ENCODE data around the gene METRNL.
"Not testable (repeated sequence)": the region's sequence is repeated elsewhere in the genome, so short reads cannot be mapped to it uniquely, and the experiment has no call there.

METRNL gene

GRCh38 chr17:83109793-83110645, 30.6 kb downstream of the METRNL start:
- no peak for DNase-seq

GRCh38 chr17:83110735-83111134, 31.3 kb downstream of the METRNL start:
- no peak for DNase-seq

DNA sequence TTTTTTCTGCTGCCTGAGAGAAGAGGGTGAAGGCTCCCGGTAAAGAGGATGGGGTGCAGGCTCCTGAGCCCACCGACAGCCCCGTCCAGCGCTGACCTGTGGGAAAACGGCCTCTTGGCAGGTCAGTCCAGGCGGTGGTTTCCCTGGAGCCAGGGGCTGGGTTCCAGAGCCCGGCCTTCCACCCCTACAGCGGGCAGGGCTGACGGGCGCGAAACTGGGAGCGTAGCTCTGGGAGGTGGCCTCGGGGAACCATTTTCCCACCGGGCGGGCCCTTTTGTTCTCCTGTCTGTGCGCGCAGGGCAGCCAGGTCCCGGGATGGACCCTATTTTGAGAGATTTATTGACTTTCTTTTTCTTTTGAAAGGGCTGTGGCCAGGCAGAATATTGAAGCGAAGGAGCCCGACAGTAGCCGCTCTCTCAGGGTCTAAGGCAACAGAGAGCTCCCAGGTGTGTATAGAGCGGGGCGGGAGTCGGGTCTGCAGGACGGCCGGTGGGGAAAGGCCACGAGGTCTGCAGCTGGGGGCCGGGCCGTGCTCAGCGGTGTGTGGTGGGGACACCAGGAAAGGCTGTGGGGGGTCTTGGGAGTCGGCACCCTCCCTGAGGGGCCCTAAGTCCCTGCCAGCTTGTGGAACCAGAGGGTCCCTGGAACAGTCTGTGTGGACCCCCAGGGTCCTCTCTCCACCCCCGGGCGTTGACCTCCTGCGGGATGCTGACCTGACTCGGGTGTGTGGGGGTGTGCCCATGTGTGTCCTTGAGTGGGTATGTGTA, 32.3 kb downstream of the METRNL start:
- no peak for DNase-seq

- DNase-seq: no peak
These were observed 34.0 kb downstream of the METRNL start for GRCh38 chr17:83113381-83113780.

- no peak for DNase-seq
These were observed 34.4 kb downstream of the METRNL start for GRCh38 chr17:83113792-83114191.

DNA sequence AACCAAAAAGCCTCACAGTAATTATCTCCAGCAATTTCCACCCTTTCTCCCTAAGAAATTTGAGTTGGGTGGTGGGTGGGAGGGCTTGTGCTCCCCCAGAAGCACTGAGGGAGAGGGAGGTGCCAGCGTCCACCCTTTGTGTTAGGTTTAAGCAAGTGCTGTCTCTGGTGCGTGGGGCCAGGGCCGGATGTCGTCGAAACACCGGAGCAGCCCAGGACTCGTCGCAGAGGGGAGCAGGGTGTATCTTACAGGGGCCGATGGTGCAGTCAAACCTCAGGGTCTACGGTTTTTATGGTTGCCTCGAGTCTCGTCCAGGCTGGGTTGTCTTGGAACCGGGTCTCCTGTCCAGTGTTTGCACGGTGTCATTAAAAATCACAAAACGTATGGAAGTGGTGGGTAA, 35.3 kb downstream of the METRNL start:
- no peak for DNase-seq

- no peak for DNase-seq
These were observed 35.8 kb downstream of the METRNL start for GRCh38 chr17:83115202-83115651.

DNA sequence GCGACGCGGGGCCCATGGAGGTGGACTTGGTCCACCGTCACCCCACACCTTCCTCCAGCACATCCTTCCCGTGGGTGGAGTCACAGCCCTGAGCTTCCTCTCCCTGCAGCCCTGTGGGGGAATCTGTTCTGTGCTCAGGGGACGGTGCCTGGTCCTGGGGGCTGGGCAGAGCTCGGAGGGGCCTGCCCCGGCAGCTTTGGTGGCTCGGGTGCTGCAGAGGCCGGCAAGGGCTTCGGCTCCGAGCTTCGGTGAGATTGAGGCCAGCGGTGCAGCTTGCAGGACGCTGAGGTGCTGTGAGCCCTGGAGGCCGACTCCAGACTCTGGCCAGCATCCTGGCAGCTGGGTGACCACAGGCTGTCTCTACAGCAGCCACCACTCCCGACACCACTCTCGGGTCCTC, 36.4 kb downstream of the METRNL start:
- no peak for DNase-seq

DNA sequence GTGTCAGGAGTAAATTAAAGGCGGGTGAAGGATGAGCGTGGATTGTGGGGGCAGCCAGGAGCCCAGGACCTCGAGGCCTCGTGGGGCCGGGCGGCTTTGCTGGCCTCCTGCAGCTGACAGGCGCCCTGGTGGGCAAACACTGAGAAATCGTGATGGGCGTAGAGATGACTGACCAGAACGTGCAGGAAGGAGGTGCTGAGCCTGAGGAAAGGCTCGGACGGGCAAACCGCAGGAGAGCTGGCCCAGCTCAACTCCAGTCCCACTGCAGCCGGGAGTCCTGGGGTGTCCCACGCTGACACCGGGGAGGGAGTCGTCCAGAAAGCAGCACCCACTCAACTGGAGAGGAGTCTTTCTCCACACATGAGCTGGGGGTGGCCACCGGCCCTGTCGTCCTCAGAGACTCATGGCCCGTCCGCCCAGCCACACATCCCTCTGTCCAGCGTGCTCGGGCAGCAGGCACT, 36.9 kb downstream of the METRNL start:
- no peak for DNase-seq

- DNase-seq: no peak
These were observed 37.6 kb downstream of the METRNL start for GRCh38 chr17:83116783-83117555.

DNA sequence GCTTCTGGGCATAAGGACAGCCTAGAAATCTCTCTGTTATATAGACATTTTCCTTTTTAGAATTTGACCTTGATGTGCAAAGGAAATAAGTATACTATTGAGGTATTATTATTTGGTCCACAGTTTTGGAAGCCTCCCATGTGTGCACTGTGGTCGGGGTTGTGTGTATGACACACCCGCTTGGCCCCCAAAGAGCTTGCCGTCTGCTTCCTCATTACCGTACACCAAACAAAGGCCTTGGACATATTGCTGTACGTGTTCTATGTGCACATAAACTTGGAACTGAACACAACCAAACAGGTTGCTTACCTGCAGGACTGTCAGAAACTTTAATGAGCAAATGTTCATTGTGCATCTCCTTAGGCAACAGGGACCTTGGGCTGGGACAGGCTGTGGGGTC, 38.2 kb downstream of the METRNL start:
- no peak for DNase-seq

DNA sequence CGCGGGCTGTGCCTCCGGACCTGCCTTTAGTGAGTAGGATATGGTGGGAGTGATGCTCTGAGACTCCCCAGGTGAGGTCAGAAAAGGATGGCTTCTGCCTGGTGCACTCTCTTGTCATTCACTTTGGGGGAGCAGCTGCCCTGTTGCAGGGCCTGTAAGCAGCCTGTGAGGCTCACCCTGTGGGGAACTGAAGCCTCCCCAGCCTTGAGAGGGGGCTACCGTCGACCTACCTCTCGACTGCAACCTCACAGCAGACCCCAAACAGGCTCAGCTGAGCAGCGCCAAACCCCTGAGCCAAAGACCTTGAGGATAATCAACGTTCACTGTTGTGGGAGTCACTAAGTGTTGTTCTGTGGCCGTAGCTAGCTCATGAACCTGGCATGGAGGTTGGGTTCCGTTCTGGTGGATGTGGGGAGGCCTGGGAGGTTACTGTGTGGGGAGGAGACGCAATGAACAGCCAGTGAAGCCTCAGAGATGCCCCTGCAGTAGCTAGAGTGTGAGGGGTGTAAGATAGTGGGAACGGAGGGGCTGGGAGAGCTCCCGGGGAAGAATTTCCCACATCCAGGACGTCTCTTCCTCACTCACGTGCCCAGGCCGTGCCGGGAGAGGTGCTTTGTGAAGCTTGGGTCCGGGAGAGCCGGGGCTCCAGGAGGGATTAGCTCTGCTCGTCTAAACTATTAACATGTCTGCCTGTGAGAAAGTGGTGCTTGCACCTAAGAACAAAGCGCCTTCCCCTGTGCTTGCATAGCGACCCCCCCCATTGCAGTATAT, 38.8 kb downstream of the METRNL start:
- no peak for DNase-seq

DNA sequence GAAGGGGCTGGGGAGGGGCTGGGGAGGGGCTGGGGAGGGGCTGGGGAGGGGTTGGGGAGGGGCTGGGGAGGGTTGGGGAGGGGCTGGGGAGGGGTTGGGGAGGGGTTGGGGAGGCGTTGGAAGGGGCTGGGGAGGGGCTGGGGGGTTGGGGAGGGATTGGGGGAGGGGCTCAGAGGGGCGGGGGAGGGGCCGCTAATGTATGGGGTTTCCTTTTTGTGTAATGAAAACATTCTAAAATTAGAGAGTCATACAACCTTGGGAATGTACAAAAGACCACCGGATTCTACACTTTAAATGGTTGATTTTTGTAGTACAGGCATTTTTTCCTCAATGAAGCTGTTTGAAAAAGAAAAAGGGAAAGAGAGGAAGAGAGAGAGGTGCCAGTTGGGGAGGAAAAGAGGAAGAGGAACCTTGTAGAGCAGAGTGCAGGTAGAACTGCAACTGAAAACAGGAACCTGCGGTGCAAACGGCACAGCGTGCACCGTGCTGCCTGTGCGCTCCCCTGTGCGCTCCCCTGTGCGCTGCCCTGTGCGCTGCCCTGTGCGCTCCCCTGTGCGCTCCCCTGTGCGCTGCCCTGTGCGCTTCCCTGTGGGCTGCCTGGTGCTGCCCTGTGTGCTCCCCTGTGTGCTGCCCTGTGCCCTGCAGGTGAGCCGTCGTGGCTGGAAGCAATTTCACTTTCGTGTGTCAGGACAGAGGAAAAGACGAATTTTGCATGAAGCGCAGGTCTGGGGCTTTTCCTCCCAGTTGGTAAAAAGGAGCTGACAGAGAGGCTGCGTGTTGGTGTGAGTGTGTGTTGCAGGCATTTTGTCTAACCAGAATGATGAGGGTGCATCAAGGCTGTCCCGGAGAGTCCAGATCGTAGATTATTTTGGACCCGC, 40.8 kb downstream of the METRNL start:
- DNase-seq: no peak

DNA sequence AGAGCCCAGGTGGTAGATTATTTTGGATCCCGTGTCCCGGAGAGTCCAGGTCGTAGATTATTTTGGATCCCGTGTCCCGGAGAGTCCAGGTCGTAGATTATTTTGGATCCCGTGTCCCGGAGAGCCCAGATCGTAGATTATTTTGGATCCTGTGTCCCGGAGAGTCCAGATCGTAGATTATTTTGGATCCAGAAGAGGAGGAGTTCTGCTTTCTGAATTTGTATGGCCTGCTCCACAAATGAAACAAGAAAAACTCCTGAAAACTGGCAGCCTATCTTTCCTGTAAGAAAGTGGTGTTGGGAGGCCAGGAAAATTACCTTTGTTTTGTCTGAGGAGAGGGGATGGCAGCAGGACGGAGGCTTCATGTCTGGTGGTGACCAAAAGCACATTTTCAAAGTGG, 42.1 kb downstream of the METRNL start:
- not testable (repeated sequence) for DNase-seq

GRCh38 chr17:83121921-83122820, 42.8 kb downstream of the METRNL start:
- DNase-seq: no peak

GRCh38 chr17:83122834-83123233, 43.4 kb downstream of the METRNL start:
- DNase-seq: no peak

- DNase-seq: no peak
These were observed 44.7 kb downstream of the METRNL start for GRCh38 chr17:83123896-83124801.

GRCh38 chr17:83124871-83125514, 45.6 kb downstream of the METRNL start:
- DNase-seq: no peak
